PC-3 (cell line): ENCODE data around the gene COL13A1.

Experiments used
- CTCF ChIP-seq: fragments of 300-600 bp; sonication (generic); conservative IDR thresholded peaks from 2 replicates; pipeline ENCODE4 v1.5.1; 2017; ENCODE audit warnings: antibody characterized with exemption, low read depth, mild to moderate bottlenecking, low read length
- EZH2phosphoT487 ChIP-seq: fragments of 300-600 bp; sonication (generic); IDR thresholded peaks from 2 replicates; pipeline ENCODE4 v1.6.1; 2018; ENCODE audit warnings: mild to moderate bottlenecking, antibody characterized with exemption, low read length, borderline replicate concordance

GRCh38 chr10:69976795-69977546 lies 175.3 kb downstream of the COL13A1 start:
- no peak for TF ChIP-seq CTCF
- no peak for TF ChIP-seq EZH2phosphoT487
